Stimulated activated CD4-positive, alpha-beta T cell treated with anti-CD3 and anti-CD28 coated beads, Interleukin-4, amount 100 ng/mL, for 4 hours (primary cell): ENCODE data around the gene IFI44L.

Experiments used
- DNase-seq, 2 experiments: peaks; one replicate each; pipeline ENCODE4 v3.0.0-alpha.2; 2020

IFI44L gene

DNA sequence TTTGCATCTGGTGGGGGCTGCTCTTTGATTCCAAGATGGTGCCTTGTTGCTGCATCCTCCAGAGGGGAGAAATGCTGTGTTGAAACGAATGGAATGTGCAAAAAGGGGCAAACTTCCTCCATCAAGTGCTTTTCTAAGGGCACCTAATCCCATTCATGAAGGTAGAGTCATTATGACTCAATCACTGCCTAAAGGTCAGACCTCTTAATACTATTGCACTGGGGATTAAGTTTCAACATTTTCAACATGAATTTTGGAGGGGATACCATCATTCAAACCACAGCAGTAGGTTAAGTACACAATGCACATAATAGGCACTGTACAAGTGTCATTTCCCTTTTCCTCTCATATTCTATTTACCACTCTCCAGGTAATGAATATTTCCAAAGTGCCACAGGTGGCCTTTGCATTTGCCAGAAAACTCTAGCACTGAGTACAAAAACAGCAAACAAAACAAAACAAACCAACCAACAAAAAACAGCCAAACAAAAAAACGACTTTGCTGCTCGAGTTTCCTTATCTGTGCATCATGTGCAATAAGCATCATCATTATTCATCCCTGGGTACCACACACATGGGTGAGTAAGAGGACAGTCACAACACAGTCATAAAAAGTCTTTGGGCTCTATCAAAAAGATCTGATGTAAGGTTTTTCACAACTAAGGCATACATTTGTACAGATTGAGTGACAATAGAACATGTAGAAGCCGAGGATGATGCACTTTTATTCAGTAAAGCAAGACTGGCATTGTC, 71.9 kb downstream of the IFI44L start:
- no peak for DNase-seq
